ENCODE measurements around the gene RHBDD3. TPM values are rescaled to one million over a fixed set of nuclear protein-coding genes. Genes with fewer than 3 reads are reported as not detected.

RHBDD3 gene
- total and polyA plus RNA-seq, 11 donors, result 10.9 to 29.5 (median 13.7) TPM

DNA sequence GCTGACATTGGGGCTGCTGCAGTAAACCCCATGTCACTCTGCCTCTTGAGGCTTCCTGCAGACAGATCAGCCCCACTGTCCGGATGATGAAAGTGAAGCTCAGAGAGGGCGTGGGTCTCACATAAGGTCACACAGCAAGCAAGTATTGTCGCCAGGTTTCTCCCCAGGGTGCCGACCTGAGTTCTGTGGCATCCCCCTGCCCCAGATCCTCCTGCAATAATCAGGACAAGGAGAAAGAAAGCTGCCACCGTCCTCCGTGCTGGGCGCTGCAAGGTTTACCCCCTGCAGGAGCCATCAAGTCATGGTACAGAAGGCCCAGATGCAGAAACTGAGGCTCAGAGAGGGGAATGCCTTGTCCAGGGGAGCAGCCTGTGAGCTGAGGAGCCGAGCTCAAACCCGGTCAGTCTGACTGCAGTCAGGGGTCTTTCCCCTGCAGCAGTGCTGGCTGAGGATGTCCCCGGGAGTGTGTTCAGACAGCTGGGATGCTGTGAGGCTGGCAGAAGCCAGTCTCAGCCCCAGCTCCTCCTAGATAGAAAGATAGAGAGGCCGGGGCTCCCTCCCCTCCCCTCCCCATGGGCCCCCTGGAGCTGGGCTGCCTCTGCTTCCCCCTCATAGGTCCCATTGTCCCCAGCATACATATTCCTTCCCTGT lies 48.9 kb downstream of the RHBDD3 start:
- intact Hi-C loops (cut with DNase I), result no loop called here
- H3K27ac ChIP-seq, result no peak overlapping the region
- H3K4me1 ChIP-seq, result no peaks in the 10 kb centered on the region
- ATAC-seq (no peak), DNase-seq (no peak)
- H3K4me3 ChIP-seq, result no peak overlapping the region
- no peaks in the 10 kb centered on the region for H3K27me3 ChIP-seq
- TF ChIP-seq CTCF (IDR thresholded peaks at IDR 0.05) (no peak), POLR2A (IDR thresholded peaks at IDR 0.05) (no peak)
- no peaks in the 10 kb centered on the region for H3K36me3 ChIP-seq
- 89 to 95% (median 93%) methylated on average over 11 of the region's 11 CpGs for WGBS, 4 donors
- no peaks in the 10 kb centered on the region for H3K9me3 ChIP-seq

- ATAC-seq (no peak), DNase-seq (no peak)
- intact Hi-C loops (cut with DNase I), result no loop called here
- no peaks in the 10 kb centered on the region for H3K9me3 ChIP-seq
- no peaks in the 10 kb centered on the region for H3K36me3 ChIP-seq
- no peak overlapping the region for H3K27ac ChIP-seq
- no peaks in the 10 kb centered on the region for H3K27me3 ChIP-seq
- TF ChIP-seq POLR2A (IDR thresholded peaks at IDR 0.05), result no peak
- no peak for TF ChIP-seq CTCF (IDR thresholded peaks at IDR 0.05)
- 85 to 87% (median 86%) methylated on average over 8 to 13 of the region's 13 CpGs for WGBS, 4 donors
- H3K4me3 ChIP-seq, result no peak overlapping the region
- H3K4me1 ChIP-seq, result no peaks in the 10 kb centered on the region
Observed at GRCh38 chr22:29217827-29218757, 49.7 kb downstream of the RHBDD3 start.

DNA sequence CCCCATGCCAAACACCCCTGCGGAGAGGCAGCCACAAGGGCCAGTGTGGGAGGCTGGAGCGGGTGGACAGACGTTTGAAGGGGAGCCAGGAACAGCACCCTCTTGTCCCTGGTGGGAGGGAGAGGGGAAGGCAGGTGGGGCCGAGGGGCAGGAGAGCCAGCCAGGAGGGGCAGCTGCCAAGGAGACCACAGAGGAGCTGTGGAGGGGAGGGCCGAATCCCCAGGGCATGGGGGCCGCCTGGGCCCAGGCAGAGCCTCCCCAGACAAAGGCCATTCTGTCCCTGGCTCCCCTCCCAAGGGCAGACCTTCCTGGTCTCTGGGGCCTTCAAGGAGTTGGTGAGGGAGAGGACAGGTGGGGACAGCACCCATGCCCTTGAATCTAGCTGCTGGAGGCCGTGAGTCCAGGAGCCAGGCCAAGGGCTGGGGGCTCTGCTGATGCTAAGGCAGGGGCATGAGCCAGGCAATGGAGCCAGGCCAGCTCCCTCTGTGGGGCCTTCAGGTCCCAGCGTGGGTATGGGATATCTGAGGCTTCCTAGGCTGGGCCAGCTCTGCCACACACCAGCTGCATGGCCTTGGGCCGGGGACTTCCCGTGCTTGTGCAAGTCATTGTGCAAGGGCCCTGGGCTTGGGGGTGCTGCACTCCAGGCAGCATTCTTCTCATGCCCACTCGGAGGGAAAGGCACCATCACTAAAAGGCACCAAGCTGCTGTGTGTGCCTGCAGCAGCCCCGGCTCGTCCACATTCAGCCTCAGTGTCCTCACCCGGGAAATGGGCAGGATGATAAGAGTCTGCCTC lies 50.7 kb downstream of the RHBDD3 start:
- peak in 2 of 4 donors; percentile 29 to 35 for ATAC-seq
- WGBS, 4 donors, result 83 to 90% (median 86%) methylated on average over 11 to 14 of the region's 14 CpGs
- DNase-seq, result no peak
- no peak overlapping the region for H3K27ac ChIP-seq
- H3K9me3 ChIP-seq, result no peaks in the 10 kb centered on the region
- intact Hi-C loops (cut with DNase I), result no loop called here
- H3K36me3 ChIP-seq, result no peaks in the 10 kb centered on the region
- no peaks in the 10 kb centered on the region for H3K27me3 ChIP-seq
- no peak overlapping the region for H3K4me3 ChIP-seq
- no peak for TF ChIP-seq POLR2A (IDR thresholded peaks at IDR 0.05)
- TF ChIP-seq CTCF (IDR thresholded peaks at IDR 0.05), result no peak
- no peaks in the 10 kb centered on the region for H3K4me1 ChIP-seq

All from heart left ventricle (tissue), 16 donors.